ENCODE measurements around the gene BANF1.

BANF1 gene, protein sequence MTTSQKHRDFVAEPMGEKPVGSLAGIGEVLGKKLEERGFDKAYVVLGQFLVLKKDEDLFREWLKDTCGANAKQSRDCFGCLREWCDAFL

DNA sequence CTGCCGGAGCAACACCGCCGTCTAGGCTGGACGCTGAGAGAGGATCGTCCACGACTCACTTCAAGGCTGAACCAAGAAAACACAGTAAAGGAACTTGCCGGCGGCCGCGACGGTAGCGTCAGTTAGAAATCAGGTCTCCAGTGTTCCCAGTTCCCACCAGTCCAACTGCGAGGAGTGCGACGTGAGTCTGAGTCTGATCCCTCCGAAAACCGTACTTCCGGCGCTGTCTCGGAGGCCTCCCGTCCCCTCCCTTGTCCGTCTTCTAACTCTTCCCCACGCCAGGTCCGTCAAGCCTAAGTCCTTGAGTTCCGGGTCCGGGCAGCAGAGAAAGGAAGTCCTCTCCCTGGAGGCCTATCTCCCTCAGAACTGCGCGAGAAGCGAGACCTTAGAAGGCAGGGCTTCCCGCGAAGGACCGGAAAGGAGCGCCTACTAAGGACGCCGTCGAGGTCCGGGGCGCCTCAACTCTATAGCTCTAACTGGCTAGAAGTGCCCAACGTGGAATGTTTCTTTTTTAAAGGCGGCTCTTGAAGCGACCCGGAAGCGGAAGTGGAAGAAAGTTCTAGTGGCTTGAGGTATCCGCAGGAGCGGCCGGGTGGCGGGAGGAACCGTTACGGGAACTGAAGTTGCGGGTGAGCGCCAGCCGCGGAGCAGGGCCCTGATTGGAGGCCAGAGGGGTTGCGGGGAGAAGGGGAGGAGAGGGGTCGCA, at the start of gene BANF1, which contains the start of gene EIF1AD:
BANF1 (plus strand) TSS at position 562 of the 706 bp plus-strand sequence. CDS start 748 bp downstream, outside the sequence.
EIF1AD (minus strand) TSS at position 216 of the 706 bp plus-strand sequence. CDS start 1,768 bp downstream, outside the sequence.
- peak; percentile 96 for FAIRE-seq

DNA sequence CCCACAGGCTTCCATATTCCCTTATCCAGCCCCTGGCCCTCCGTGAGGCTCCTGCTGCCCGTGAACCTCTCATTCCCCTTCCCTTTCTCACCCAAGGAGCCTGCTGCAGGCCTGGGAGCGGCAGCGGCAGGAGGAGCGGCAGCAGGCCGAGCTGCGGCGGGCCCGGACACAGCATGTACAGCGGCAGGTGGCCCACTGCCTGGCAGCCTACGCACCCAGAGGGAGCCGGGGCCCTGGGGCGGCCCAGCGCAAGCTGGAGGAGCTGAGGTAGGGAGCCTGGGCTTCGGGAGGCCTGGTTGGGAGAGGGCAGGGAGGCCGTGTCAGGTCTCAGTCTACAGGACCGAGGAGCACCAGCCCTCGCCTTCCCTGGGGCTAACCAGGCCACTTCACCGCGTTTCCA, 48.8 kb upstream of the BANF1 start:
- no peak for FAIRE-seq

GRCh38 chr11:65954771-65955170, 47.5 kb upstream of the BANF1 start:
- no peak for FAIRE-seq

- FAIRE-seq, result no peak
Measured at GRCh38 chr11:65958291-65958690, 44.0 kb upstream of the BANF1 start.

DNA sequence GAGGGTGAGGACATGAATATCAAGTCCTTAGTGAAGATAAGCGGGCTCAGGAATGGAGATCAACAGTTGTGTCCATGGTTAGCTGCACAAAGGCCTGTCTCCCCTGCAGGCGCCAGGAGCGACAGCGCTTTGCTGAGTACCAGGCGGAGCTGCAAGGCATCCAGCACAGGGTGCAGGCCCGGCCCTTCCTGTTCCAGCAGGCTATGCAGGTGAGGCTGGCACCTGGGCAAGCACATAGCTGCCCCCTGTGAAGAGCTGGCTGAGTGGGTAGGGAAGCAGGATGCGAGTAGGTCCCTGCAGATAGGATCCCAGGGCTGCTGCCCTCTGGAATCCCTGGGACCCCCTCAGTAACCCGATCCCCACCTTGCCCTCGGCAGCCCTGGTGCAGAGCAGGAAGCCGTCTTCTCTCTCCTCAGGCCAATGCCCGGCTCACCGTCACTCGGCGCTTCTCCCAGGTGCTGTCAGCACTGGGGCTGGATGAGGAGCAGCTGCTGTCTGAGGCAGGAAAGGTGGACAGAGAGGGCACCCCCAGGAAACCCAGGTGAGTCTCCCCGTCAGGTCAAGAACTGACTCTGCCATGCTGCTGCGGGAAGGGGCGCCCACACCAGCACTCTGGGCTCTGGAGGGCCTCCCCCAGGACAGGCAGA, 43.4 kb upstream of the BANF1 start:
- FAIRE-seq, result no peak

DNA sequence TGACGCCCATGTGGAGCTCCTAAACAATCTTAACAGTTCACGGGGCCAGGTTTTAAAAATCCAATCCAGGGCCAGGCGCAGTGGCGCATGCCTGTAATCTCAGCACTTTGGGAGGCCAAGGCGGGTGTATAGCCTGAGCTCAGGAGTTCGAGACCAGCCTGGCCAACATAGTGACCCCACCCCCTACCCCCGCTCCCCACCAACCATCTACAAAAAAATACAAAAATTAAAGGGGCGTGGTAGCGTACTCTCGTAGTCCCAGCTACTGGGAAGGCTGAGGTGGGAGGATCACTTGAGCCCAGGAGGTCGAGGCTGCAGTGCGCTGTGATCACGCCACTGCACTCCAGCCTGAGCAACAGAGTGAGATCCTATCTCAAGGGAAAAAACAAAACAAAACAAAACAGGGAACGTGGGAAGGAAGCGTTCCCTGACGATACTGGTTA, 41.5 kb upstream of the BANF1 start:
- no peak for FAIRE-seq

DNA sequence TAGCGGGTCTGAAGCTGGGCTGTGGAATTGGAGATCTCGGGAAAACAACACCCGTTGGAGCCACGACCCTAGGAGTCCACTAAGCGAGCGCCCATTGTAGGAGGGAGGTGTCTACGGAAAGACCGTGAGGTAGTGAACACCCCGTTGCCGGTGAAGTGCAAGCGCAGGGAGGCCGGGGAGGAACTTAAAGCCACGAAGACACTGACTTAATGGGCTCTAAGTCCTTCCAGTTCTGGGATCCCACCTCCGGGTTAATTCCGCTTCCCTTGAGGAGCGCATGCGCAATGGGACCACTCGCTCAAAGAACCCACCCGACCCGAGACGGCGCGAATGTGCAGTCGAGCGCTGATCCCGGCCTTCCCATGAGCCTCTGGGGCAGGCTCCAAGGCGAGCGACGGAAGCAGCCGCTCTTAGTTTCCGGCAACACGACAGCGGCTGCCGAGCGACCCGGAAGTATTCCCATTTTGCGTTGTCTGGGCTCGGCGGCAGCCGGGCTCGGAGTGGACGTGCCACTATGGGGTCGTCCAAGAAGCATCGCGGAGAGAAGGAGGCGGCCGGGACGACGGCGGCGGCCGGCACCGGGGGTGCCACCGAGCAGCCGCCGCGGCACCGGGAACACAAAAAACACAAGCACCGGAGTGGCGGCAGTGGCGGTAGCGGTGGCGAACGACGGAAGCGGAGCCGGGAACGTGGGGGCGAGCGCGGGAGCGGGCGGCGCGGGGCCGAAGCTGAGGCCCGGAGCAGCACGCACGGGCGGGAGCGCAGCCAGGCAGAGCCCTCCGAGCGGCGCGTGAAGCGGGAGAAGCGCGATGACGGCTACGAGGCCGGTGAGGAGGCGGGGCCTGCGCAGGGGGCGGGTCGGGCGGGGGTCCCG, 40.8 kb upstream of the BANF1 start, which contains the start of gene SART1:
SART1 (plus strand) TSS at position 468 of the 874 bp plus-strand sequence; CDS start at position 515, 47 bp downstream.
- peak; percentile 97 for FAIRE-seq

GRCh38 chr11:65962141-65962564, 40.1 kb upstream of the BANF1 start:
- FAIRE-seq, result no peak

DNA sequence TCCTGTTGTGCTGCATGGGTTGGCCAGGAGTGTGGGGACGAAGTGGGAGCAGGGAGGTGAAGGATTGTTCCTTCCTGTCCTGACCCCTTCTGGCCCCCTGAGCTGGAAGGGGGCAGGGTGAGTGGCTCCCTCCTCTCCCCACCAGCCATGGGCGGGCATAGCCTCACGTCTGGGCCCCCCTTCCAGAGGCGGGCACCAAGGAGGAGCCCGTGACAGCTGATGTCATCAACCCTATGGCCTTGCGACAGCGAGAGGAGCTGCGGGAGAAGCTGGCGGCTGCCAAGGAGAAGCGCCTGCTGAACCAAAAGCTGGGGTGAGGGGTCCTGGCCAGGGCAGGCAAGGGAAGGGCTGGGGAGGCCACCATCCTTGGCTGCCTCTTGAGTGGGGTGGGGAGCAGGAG, 37.4 kb upstream of the BANF1 start:
- FAIRE-seq, result no peak

DNA sequence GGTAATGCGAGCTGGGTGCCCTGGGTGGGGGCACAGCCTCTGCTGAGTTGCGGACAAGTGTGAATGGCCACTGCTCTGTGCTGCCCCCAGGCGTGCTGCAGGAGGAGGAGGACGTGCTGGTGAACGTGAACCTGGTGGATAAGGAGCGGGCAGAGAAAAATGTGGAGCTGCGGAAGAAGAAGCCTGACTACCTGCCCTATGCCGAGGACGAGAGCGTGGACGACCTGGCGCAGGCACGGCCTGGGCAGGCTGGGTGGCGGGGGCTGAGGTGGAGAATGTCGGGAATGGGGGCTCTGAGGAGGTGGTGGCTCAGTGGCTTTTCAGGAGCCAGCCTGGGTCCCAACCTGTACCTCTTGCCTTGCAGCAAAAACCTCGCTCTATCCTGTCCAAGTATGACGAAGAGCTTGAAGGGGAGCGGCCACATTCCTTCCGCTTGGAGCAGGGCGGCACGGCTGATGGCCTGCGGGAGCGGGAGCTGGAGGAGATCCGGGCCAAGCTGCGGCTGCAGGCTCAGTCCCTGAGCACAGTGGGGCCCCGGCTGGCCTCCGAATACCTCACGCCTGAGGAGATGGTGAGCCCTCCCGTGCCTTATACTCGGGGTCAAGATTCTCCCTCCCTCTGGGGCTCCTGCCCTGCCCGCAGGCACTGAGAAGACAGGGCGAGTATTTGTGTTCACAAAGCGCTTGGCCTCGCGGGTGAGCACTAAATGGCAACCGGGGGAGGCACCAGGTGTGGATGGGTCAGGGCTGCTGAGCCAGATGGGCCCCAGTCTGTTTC, 36.1 kb upstream of the BANF1 start:
- FAIRE-seq, result no peak

DNA sequence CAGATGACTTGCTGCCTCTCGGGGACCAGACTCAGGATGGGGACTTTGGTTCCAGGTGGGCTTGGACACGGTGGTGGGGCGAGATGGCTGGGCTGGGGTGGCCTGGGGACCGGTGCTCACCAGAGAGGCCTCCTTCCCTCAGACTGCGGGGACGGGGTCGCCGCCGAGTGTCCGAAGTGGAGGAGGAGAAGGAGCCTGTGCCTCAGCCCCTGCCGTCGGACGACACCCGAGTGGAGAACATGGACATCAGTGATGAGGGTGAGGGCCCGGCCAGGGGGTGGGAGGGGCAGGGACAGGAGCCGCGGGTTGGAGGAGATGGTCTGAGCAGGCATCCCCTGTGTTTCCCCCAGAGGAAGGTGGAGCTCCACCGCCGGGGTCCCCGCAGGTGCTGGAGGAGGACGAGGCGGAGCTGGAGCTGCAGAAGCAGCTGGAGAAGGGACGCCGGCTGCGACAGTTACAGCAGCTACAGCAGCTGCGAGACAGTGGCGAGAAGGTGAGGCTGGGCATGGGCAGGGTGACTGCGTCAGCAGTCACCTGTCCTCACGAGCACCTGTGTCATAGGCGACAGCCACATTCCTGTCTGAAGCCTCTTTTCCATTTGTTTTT, 34.9 kb upstream of the BANF1 start:
- no peak for FAIRE-seq

DNA sequence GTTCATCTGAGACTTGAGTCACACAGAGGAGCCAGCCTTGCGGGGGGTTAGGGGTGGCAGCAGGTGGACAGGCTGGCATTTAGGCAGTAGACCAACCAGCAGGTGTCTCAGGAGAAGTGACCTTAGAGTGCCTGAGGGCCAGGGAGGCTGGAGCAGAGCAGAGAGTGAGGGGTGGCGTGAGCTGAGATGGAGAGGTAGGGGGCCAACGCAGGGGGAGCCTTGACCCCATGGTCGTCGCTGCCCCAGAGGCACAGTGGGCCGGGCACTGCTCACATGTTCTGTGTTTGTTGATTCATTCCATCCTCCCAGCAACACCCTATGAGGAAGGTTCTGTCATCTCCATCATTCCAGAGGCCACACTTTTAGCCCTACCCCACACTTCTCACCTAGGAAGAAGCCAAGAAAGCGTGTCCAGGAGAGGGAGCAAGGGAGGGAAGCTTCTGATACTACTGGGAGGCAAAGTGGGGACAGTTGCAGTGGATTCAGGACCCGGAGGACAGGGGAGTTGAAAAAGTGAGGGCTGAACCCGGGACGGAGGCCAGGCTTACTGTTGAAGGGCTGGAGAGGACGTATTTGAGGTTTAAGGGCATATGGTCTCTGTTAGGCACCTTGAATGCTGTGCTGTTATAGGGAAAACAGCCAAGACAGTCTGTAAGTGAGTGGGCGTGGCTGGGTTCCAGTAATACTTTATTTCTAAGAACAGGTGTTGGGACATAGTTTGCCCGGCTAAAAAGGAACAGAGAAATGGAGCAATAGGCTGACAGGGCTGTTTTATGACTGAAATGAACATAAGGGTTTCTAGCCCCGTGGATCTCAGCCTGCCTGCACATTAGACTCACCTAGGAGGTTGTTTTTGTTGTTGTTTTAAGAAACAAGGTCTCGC, 33.5 kb upstream of the BANF1 start:
- no peak for FAIRE-seq

GRCh38 chr11:65972116-65972515, 30.2 kb upstream of the BANF1 start:
- FAIRE-seq, result no peak

- FAIRE-seq, result no peak
Measured at GRCh38 chr11:65973439-65974110, 28.7 kb upstream of the BANF1 start.

DNA sequence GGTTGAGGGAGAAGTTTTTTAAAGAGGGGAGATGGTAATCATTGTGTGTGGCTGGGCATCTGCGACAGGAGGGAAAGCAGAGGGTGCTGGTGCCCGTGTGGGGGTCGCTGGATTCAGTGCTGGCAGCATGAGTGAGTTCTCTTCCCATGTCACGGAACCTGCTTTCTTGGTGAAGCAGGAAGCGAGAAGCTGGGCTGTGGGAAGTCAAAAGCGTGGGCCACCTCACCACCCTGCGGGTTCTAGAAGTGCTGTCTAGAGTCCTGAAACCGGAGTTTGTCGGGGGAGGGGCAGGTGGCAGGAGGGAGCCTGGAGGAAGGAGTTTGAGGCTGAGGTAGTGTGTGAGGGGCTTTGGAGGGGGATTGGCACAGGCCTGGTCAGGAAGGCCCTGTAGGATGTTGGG, 26.5 kb upstream of the BANF1 start:
- no peak for FAIRE-seq

GRCh38 chr11:65976216-65977176, 25.8 kb upstream of the BANF1 start:
- FAIRE-seq, result no peak

GRCh38 chr11:65977621-65978390, 24.5 kb upstream of the BANF1 start:
- FAIRE-seq, result no peak
